C1 segment of cervical spinal cord (tissue), 14 donors: ENCODE data around the gene FGF12.
"Not testable (repeated sequence)": the region's sequence is repeated elsewhere in the genome, so short reads cannot be mapped to it uniquely, and the experiment has no call there.

ENCODE experiments used
- DNase-seq, 14 donors: peaks; one replicate each; lab custom pipeline; 2025; lab: John Stamatoyannopoulos, UW

FGF12 gene

GRCh38 chr3:192727032-192727847 is at the start of gene FGF12:
FGF12 (minus strand) TSS chr3:192727541.
- peak; percentile 2 to 98 (median 63) for DNase-seq

GRCh38 chr3:192774341-192774740 is 47.0 kb upstream of the FGF12 start:
- DNase-seq = not testable (repeated sequence)

DNA sequence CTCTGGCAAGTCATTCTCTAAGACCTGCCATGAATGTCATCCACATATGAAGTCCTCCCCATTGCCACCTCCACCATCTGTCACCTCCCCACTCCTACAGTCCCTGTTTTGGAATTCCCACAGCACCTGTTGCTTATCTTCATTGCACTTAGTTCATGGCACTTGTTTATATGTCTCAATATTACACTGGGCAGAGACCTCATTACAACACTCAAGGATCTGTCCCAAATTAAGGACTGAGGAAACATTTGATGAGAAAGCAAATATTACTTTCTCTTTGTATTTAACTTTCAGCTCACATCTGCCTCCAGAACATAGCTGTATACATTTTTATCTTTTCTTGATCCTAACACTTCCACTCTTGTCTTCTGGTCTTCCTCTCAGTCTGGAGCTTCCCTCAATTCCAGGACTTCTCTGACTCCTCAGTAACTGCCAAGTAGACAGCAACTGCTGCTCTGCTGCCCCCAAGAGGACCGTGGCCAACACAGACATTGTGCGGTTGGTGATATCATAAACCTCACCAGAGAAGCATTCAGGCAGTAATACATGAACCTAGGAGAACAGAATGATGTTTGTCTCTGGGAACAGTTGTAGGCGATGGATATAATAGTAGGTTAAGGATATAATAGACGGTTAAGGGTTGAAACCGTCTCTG is 45.0 kb upstream of the FGF12 start:
- DNase-seq = peak in 3 of 14 donors; percentile 3 to 23 (median 20)

DNA sequence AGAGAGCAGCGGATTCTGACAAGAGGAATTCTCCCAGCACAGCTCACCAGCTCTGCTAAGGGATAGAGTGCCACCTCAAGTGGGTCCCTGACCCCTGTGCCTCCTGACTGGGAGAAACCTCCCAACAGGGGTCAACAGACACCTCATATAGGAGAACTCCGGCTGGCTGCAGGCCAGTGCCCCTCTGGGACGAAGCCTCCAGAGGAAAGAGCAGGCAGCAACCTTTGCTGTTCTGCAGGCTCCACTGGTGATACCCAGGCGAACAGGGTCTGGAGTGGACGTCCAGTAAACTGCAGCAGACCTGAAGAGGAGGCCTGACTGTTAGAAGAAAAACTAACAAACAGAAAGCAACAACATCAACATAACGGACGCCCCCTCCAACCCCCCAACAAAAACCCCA is 31.3 kb upstream of the FGF12 start:
- DNase-seq = no peak

DNA sequence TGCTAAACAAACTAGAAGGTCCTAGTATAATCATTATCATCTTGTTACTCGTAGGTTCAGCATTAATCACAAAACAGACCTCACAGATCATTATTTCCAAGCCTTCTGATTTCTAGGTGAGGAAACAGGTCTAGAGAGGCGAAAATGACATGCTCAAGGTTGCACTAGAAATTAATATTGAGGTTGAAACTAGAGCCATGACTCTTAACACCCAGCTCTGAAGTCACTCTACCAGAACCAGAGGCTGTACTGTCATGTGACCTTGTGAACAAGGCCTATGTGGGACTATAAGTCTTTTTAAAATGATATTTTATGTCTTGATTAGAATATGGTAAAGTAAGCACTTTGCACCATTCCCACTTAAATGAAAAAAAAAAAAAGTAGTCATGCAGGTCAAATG is 23.8 kb upstream of the FGF12 start:
- DNase-seq = no peak

DNA sequence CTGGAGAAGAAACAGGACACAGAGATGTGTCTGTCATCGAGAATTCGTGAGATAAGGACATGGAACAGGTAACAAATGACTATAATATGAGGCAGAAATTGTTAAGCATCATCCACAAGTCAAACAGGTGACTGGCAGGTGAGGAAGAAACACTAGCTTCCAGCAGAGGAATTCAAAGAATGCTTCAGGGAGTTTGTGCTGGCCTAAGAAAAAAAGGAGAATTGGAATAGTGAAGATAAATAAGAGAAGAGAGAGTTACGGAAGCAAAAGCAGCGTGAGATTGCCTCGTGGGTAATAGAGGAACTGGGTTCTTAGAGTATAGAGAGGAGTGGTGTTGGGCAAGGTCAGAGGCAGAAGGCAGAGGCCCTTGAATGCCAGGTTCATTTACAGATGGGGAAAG is 22.9 kb upstream of the FGF12 start:
- no peak for DNase-seq

GRCh38 chr3:192747746-192748145 is 20.4 kb upstream of the FGF12 start:
- DNase-seq = peak in 2 of 14 donors; percentile 2 to 5

DNA sequence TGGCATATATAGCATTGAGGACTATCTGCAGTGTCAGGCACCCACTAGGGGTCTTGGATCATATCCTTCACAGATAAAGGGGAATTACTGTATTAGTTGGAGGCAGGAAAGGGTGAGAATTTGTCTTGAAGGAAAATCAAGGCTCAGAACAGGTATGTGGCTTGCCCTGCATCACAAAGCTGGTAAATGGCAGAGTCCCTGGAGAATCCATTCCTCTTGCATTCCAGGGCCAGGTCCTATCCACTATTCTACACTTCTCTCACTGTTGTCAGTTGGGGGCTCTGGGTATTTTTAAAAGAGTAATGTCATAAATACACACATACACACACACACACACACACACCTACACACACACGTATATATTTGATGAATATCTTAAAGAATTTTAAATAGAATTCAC is 19.8 kb upstream of the FGF12 start:
- DNase-seq = no peak

- DNase-seq = no peak
These were observed 17.8 kb upstream of the FGF12 start for GRCh38 chr3:192745150-192745549.

DNA sequence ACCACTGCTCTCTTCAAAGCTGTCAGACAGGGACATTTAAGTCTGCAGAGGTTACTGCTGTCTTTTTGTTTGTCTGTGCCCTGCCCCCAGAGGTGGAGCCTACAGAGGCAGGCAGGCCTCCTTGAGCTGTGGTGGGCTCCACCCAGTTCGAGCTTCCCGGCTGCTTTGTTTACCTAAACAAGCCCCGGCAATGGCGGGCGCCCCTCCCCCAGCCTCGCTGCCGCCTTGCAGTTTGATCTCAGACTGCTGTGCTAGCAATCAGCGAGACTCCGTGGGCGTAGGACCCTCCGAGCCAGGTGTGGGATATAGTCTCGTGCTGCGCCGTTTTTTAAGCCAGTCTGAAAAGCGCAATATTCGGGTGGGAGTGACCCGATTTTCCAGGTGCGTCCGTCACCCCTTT is 17.3 kb upstream of the FGF12 start:
- DNase-seq = not testable (repeated sequence)

DNA sequence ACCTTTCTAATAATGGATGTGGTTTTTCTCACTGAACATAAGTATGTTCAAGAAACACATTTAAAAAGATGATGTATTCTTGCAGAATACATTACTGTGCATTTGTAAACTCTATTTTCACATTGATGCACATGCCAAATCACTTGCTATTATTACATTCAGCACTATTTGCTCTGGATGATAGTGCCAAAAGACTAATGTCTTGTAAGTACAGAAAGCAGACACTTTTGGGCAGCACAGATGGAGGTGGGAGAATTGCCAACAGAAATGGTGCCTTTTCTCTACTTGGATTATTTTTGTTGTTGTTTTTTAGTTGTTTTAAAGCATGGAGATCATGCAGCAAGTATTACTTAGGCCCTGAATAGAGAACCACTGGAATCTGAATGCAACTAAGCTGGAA is 10.2 kb upstream of the FGF12 start:
- no peak for DNase-seq

DNA sequence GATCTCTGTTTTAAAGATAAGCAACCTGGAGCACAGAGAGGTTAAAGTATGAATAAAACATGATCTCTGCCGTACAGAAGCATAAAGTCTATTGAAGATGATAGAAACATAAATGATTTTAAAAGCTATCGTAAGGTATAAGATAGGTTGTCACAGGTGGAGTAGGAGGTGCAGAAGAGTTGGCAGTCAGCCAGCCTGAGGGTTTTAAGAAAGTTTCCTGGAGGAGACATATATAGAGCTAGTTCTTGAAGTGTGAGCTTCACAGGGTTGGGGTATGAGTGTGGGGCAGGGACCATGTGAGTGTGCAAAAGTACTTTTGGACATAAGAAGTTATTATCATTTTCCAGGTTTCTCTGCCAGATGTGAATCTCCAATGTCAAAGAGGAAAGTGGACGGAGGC is 3.9 kb upstream of the FGF12 start:
- DNase-seq = no peak

GRCh38 chr3:192726385-192726784 is 956 bp downstream of the FGF12 start:
- DNase-seq = peak in 1 of 14 donors; percentile 66

- no peak for DNase-seq
These were observed 7.4 kb downstream of the FGF12 start for GRCh38 chr3:192719964-192720363.

- no peak for DNase-seq
These were observed 9.2 kb downstream of the FGF12 start for GRCh38 chr3:192718156-192718555.

DNA sequence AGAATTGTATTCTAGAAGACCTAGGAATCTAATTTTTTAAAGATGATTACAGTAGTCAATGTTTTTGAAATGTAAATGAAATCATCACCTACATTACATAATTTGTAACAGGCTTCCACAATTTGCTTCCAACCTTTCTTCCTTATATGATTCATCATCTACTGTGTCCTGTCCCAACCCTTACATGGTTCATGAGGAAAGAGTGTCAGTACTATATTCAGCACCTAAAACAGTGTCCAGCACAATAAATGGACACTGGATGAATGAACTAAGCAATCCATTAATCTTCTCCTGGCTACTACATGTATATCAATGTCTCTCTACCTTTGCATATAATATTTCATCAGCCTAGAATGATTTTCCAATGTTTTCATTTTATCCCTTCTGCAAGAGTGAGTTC is 12.2 kb downstream of the FGF12 start:
- no peak for DNase-seq

DNA sequence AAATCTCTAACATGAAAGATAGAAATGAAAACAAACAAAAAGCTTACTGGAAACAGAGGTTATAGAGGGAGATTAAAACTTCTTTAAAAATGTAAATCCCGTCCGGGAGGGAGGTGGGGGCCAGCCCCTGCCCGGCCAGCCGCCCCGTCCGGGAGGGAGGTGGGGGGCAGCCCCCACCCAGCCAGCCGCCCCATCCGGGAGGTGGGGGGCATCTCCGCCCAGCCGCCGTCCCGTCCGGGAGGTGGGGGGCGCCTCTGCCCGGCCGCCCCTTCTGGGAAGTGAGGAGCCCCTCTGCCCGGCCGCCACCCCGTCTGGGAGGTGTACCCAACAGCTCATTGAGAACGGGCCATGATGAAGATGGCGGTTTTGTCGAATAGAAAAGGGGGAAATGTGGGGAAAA is 16.2 kb downstream of the FGF12 start:
- not testable (repeated sequence) for DNase-seq

DNA sequence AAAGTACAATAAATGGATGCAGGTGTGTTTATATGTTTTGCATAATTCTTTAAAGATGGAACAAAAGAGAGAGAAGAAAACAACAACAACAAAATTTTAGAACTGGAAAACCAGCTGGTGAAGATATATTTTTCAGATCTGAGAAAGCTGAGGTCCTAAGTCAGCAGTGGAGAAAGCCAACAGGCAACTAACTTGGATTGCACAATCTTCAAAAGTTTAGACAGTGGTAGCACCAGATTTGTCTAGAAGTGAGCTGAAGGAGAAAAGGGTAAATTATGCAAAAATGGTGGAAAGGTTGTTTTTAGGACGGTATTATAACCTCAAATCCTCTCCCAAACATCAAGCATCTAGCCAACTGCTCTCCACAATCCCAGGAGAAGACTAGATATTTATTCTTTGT is 17.0 kb downstream of the FGF12 start:
- no peak for DNase-seq

DNA sequence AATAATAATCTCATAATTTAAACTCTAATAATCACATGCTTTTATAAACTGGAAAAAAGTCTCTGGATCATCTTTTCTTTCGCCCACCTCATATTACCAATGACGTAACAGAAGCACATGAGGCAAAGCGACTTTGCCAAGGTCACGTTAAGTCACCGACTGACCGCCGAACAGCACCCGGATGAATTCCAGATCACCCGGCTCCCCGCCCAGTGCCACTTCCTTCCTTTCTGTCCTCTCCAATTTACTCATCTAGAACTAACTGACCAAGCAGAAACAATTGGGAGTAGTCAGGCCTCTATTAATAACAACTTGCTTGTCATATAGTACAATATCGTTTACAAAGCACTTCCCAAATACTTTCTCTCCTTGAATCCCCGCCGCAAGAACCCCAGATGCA is 21.1 kb downstream of the FGF12 start:
- no peak for DNase-seq

DNA sequence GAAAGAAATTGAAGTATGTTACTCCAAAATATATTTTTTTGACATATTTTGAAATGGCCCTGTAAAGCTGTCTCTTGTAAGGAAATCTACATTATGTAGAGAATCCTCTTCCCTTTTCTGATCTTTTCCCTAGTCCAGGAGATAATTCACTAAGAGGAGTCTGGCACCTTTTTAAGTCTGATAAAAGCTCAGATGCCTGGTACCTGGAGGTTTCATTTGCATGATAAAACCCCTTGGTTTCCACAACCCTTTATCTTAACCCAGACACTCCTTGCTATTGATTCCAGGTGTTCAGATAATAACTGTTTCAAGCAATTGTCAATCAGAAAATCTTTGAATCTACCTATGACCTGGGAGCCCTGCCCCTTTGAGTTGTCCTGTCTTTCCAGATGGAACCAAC is 26.5 kb downstream of the FGF12 start:
- DNase-seq = no peak

GRCh38 chr3:192696943-192697587 is 30.3 kb downstream of the FGF12 start:
- no peak for DNase-seq

DNA sequence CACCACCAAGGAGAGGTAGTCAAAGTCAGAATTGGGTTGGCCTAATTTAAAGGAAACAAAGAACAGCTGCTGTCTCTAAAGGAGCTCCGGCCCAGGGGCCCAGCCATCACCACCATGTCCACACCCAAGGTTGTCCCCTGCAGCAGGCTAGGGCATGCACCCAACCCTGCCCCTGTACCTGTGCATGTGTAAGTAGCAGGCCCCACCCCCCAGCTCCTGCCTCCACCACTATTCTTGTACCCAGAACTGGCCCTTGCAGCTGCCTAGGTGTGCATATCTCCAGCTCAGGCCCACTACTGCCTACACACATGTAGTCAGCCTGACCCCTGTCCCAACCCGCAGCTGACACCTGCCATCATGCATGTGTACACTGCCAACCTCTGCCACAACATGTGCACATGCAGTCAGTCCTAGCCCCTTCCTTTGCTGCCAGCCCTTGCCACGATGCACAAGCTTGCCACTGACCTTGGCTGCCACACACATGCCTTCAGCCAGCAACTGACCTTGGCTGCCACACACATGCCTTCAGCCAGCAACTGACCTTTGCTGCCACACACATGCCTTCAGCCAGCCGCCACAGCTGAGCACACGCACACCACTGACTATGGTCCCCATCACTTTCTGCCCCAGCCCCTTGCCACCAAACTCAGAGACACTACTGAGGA is 39.7 kb downstream of the FGF12 start:
- no peak for DNase-seq
